ENCODE measurements around the gene ATXN10. TPM values are rescaled to one million over a fixed set of nuclear protein-coding genes. Genes with fewer than 3 reads are reported as not detected.

Gene ATXN10
- total RNA-seq, 2 experiments from 2014 or later, result 43.8 to 48.0 TPM

GRCh38 chr22:45689211-45689610, 17.6 kb downstream of the ATXN10 start:
- ChIA-PET POLR2A (interaction anchor here (0.6 kb wide), 1 partner anchor 31 kb away, joined by 3 read pairs; no protein-coding TSS in a partner anchor), CTCF (interaction anchor here (1.0 kb wide), 1 partner anchor 12 kb away, joined by 3 read pairs; no protein-coding TSS in a partner anchor)
- no peak for ATAC-seq (ENCODE audit: poor library complexity)
- intact Hi-C loops (cut with DNase I, micrococcal nuclease), result no loop called here
- Histone ChIP-seq H3K27me3 (ENCODE audit: control insufficient read depth in 1 of 2, insufficient read depth in 2 of 2, low read length in 2 of 2) (no peaks in the 10 kb centered on the region), H3K9me3 (ENCODE audit: control insufficient read depth in 1 of 2, insufficient read depth in 1 of 2, low read length in 2 of 2) (no peaks in the 10 kb centered on the region), H3K4me1 (ENCODE audit: insufficient read depth, low read length) (peaks cover 8% of the 10 kb centered on the region), H3K36me3 (ENCODE audit: insufficient read depth, low read length) (peaks cover 31% of the 10 kb centered on the region), H3K27ac (ENCODE audit: low read depth in 1 of 2, low read length in 2 of 2) (no peak overlapping the region), H3K4me3 (ENCODE audit: low read length) (no peak overlapping the region)
- H3K36me3 Mint-ChIP-seq (ENCODE audit: low read depth), result peaks cover 59% of the 10 kb centered on the region
- peak overlapping the region; percentile 10 for H3K27ac Mint-ChIP-seq
- H3K4me1 Mint-ChIP-seq (ENCODE audit: low read depth), result peaks cover 49% of the 10 kb centered on the region
- no peak for DNase-seq
- no peak overlapping the region for H3K4me3 Mint-ChIP-seq
- TF ChIP-seq CTCF (IDR thresholded peaks at IDR 0.05), result no peak
- H3K9me3 Mint-ChIP-seq, result no peaks in the 10 kb centered on the region
- H3K27me3 Mint-ChIP-seq, result no peaks in the 10 kb centered on the region

- ChIA-PET CTCF (interaction anchor here (1.0 kb wide), 1 partner anchor 12 kb away, joined by 3 read pairs; no protein-coding TSS in a partner anchor), POLR2A (interaction anchor here (0.6 kb wide), 1 partner anchor 30 kb away, joined by 3 read pairs; no protein-coding TSS in a partner anchor)
- H3K36me3 Mint-ChIP-seq (ENCODE audit: low read depth), result peaks cover 60% of the 10 kb centered on the region
- Histone ChIP-seq H3K27me3 (ENCODE audit: control insufficient read depth in 1 of 2, insufficient read depth in 2 of 2, low read length in 2 of 2) (no peaks in the 10 kb centered on the region), H3K36me3 (ENCODE audit: insufficient read depth, low read length) (peaks cover 32% of the 10 kb centered on the region), H3K4me1 (ENCODE audit: insufficient read depth, low read length) (peaks cover 4% of the 10 kb centered on the region), H3K4me3 (ENCODE audit: low read length) (no peak overlapping the region), H3K27ac (ENCODE audit: low read depth in 1 of 2, low read length in 2 of 2) (no peak overlapping the region), H3K9me3 (ENCODE audit: control insufficient read depth in 1 of 2, insufficient read depth in 1 of 2, low read length in 2 of 2) (no peaks in the 10 kb centered on the region)
- H3K9me3 Mint-ChIP-seq, result no peaks in the 10 kb centered on the region
- H3K4me3 Mint-ChIP-seq, result no peak overlapping the region
- H3K27ac Mint-ChIP-seq, result peak overlapping the region; percentile 72
- TF ChIP-seq CTCF (IDR thresholded peaks at IDR 0.05), result no peak
- DNase-seq, result no peak
- intact Hi-C loops (cut with DNase I, micrococcal nuclease), result no loop called here
- no peaks in the 10 kb centered on the region for H3K27me3 Mint-ChIP-seq
- H3K4me1 Mint-ChIP-seq (ENCODE audit: low read depth), result peaks cover 49% of the 10 kb centered on the region
- ATAC-seq (ENCODE audit: poor library complexity), result no peak
Observed at GRCh38 chr22:45690008-45690407, 18.4 kb downstream of the ATXN10 start.

GRCh38 chr22:45692549-45692948, 20.9 kb downstream of the ATXN10 start:
- intact Hi-C loops (cut with DNase I, micrococcal nuclease), result no loop called here
- H3K9me3 ChIP-seq (ENCODE audit: control insufficient read depth in 1 of 2, insufficient read depth in 1 of 2, low read length in 2 of 2), result no peaks in the 10 kb centered on the region
- POLR2A ChIA-PET, result no interaction called here
- TF ChIP-seq CTCF (IDR thresholded peaks at IDR 0.05), result no peak
- ATAC-seq (ENCODE audit: poor library complexity), result no peak
- no peaks in the 10 kb centered on the region for H3K27me3 Mint-ChIP-seq
- CTCF ChIA-PET, result no interaction called here
- H3K4me3 Mint-ChIP-seq, result no peak overlapping the region
- H3K36me3 Mint-ChIP-seq (ENCODE audit: low read depth), result peaks cover 73% of the 10 kb centered on the region
- peaks cover 42% of the 10 kb centered on the region for H3K4me1 Mint-ChIP-seq (ENCODE audit: low read depth)
- no peaks in the 10 kb centered on the region for H3K9me3 Mint-ChIP-seq
- DNase-seq, result no peak
- H3K27me3 ChIP-seq (ENCODE audit: control insufficient read depth in 1 of 2, insufficient read depth in 2 of 2, low read length in 2 of 2), result no peaks in the 10 kb centered on the region
- no peak overlapping the region for H3K27ac ChIP-seq (ENCODE audit: low read depth in 1 of 2, low read length in 2 of 2)
- H3K27ac Mint-ChIP-seq, result no peak overlapping the region
- no peak overlapping the region for H3K4me3 ChIP-seq (ENCODE audit: low read length)
- peaks cover 4% of the 10 kb centered on the region for H3K4me1 ChIP-seq (ENCODE audit: insufficient read depth, low read length)
- peaks cover 43% of the 10 kb centered on the region for H3K36me3 ChIP-seq (ENCODE audit: insufficient read depth, low read length)
